GF-D8 (cell line): ENCODE results near the gene RPTOR.
"Not testable (repeated sequence)": the region's sequence is repeated elsewhere in the genome, so short reads cannot be mapped to it uniquely, and the experiment has no call there.

Experiments
- DNase-seq: peaks from one replicate; lab custom pipeline; 2025; lab: John Stamatoyannopoulos, UW

RPTOR gene

GRCh38 chr17:80783486-80783885, 238.8 kb downstream of the RPTOR start:
- no peak for DNase-seq

- DNase-seq, result no peak
These were observed 239.3 kb downstream of the RPTOR start for GRCh38 chr17:80783971-80784370.

GRCh38 chr17:80785477-80786178, 241.0 kb downstream of the RPTOR start:
- DNase-seq, result no peak

GRCh38 chr17:80786470-80786869, 241.8 kb downstream of the RPTOR start:
- no peak for DNase-seq

GRCh38 chr17:80786887-80787286, 242.2 kb downstream of the RPTOR start:
- no peak for DNase-seq

GRCh38 chr17:80787881-80788280, 243.2 kb downstream of the RPTOR start:
- no peak for DNase-seq

GRCh38 chr17:80789356-80789902, 244.8 kb downstream of the RPTOR start:
- DNase-seq, result no peak

- DNase-seq, result no peak
These were observed 245.6 kb downstream of the RPTOR start for GRCh38 chr17:80790021-80790765.

GRCh38 chr17:80790981-80791742, 246.5 kb downstream of the RPTOR start:
- DNase-seq, result no peak

GRCh38 chr17:80791758-80792284, 247.2 kb downstream of the RPTOR start:
- DNase-seq, result no peak

GRCh38 chr17:80792373-80792781, 247.7 kb downstream of the RPTOR start:
- no peak for DNase-seq

GRCh38 chr17:80793421-80793820, 248.8 kb downstream of the RPTOR start:
- no peak for DNase-seq

- DNase-seq, result no peak
These were observed 249.2 kb downstream of the RPTOR start for GRCh38 chr17:80793851-80794267.

- no peak for DNase-seq
These were observed 249.8 kb downstream of the RPTOR start for GRCh38 chr17:80794281-80795089.

GRCh38 chr17:80795090-80795580, 250.5 kb downstream of the RPTOR start:
- no peak for DNase-seq

GRCh38 chr17:80795754-80796153, 251.1 kb downstream of the RPTOR start:
- no peak for DNase-seq

GRCh38 chr17:80796430-80796861, 251.8 kb downstream of the RPTOR start:
- no peak for DNase-seq

- not testable (repeated sequence) for DNase-seq
These were observed 252.6 kb downstream of the RPTOR start for GRCh38 chr17:80797222-80797621.

GRCh38 chr17:80797741-80798594, 253.3 kb downstream of the RPTOR start:
- DNase-seq, result no peak
